ENCODE measurements around the gene SUB1.
"Not testable (repeated sequence)": the region's sequence is repeated elsewhere in the genome, so short reads cannot be mapped to it uniquely, and the experiment has no call there.

SUB1 gene

DNA sequence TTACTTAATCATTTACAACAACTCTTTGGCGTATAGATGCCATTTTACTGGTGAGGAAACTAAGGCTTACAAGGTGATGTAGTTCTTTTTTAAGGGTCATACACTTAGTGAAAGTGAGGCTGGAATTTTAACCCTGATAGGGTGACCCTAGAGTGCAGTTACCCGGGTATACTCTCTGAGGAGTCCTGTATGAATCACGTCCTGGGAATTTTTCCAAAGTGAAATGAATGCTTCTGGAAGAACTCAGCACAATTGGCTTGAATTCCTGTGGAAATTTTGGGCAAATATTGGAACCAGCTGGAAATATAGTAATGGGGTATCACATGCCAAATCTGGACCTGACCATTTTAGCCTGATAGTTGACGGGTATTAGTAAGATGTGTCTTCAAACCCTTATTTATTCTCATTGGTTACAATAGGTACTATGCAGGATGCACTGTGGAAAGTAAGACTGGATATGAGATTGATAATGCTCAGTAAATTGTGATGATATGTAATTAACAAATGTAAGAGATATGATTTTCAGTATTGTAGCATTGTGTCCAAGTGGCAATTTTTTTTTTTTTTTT, 14.8 kb downstream of the SUB1 start:
- peak; percentile 97 for DNase-seq (ENCODE audit: low read depth)

DNA sequence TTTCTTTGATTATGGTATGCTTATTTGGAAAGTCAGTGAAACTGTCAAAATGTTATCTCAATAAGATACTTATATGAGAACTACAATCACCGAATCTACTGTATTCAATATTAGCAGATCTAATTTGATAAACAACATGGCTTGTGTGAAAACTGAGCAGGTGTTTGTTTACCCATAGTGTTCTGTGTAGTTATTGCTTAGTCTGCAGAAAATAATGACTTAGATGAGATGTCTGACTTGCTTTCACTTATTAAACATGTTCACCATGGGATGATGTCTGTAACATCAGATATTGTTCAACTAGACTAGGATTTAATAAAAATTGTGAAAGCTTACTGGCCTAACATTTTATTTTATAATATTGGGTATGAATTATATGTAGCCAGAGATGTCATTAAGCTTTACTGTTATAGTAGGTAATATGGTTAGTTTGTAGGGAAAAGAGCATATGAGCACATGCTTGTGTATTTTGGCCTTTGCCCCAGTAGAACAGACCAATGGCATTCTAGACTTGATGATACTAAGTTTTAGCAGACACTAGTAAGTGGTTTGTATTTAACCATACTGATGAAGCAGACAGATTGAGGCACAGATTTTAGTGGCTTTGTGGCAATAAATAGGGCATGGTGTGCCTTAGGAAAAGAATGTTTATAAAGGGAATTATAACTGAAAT, 16.4 kb downstream of the SUB1 start:
- no peak for DNase-seq (ENCODE audit: low read depth)

DNA sequence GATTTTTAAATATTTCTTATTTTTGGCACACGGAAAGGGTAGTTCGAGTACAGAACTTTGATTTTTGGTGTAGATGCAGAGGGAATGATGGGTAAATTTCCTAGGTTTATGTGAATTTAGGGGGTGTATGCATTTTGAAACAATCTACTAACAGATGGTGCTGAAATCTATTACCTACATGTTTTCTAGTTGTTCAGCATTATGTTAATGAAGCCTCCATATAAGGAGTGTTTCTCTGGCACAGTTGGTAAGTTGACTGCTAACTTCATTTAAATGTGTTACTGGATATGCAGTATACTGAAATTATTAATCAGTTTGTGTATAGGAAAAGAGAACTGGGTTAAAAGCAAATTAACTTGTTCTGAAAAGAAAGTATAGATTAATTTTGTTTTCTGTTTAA, 17.5 kb downstream of the SUB1 start:
- DNase-seq (ENCODE audit: low read depth): no peak

DNA sequence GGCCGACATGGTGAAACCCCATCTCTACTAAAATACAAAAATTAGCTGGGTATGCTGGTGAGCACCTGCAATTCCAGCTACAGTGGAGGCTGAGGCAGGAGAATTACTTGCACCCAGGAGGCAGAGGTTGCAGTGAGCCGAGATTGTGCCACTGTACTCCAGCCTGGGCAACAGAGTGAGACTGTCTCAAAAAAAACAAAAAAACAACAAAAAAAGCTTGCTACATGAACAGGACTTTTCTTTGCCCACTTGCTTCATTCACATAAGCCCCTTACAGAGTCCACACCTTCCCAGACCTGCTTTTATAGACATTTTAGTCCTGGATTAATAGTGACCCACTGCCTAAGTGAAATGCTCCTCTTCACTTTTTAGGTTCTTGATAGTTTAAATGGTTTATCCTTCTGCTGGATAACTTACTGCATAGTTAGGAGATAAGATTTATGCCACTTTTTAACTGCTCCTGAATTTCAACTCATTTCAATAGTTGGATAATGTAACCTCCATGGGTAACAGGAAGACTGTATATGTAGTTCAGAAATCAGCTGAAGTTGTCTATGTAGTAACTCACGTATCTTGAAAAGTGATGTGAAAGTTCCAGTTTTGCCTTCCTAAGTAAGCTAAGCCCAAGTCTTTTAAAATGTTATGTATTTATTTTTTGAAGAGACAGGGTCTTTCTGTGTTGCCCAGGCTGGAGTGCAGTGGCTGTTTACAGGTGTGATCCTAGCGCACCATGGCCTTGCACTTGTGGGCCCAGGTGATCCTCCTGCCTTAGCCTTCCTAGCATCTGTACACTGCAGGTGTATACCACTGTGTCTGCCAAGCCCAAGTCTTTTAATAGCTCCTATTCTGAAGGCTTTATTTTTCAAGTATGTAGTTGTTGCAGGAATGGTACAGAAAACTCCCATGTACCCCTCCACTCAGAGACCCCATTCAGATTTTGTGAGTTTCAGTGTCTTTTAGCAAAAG, 19.7 kb downstream of the SUB1 start:
- DNase-seq (ENCODE audit: low read depth): no peak

GRCh38 chr5:32605766-32606152, 20.4 kb downstream of the SUB1 start:
- no peak for DNase-seq (ENCODE audit: low read depth)

DNA sequence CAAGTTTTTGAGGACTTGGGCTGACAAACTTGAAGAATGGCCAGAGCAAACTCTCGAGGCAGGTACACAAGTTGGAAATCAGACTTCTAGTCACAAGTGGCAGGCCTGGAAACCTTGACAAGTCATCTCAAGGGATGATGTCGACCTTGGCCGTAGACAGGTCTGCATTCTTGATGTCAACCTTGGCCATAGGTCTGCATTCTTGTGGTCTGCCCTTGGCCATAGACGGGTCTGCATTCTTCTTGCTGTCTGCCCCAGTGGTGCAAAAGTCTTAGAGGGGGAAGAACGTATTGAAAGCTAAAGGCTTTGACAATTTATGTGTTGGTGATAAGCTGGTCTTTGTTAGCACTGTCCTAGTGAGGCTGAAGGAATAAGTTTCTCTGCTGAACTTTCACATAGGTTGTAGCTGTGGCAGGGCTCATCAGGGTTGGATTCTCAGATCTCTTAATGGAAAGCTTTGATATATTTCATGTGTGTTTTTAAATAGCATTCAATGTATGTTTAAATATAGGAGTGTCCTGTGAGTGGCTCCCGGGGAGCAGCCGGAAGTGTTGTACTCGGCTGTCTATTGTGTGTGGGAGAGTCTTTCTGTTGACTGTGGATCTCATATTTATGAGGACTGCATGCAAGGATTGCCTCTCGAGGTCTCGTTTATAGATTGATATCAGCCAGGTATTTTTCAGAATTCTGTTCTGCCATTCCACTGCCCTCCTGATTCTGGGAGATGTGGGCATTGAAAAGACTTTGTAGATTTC, 27.0 kb downstream of the SUB1 start:
- DNase-seq (ENCODE audit: low read depth): no peak

GRCh38 chr5:32613050-32613672, 27.8 kb downstream of the SUB1 start:
- peak; percentile 58 for DNase-seq (ENCODE audit: low read depth)

DNA sequence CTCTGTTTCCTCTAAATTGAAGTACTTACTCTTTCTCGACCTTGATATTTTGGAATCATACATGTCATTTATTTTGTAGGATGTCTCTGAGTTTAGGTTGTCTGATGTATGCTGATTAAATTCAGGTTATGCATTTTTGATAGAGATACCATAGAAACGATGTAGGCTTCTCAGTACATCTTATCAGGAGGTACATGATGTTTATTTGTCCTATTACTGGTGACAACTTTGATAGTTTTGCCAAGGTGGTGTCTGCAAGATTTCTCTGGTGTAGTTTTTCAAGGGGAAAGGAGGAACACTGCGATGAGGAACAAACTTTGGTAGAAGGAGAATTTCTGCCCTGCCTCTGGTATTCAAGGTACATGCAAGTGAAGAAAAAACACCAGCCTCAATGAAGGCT, 29.9 kb downstream of the SUB1 start:
- DNase-seq (ENCODE audit: low read depth): no peak

DNA sequence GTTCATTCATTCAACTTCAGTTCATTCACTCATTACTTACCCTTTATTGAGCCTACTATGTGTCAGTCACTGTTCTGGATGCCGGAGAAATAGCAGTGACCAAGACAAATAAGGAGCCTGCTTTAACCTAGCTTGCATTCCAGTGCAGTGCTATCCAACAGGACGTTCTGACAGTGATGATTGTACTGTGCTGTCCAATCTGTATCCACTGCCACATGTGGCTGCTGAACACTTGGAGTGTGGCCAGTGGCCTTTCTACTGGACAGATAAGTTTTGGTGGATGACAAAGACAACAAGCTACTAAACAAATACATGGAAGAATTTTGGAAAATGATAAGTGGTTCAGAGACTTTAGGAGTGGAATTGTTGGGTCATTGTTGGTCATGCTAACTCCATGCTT, 33.6 kb downstream of the SUB1 start:
- DNase-seq (ENCODE audit: low read depth): no peak

DNA sequence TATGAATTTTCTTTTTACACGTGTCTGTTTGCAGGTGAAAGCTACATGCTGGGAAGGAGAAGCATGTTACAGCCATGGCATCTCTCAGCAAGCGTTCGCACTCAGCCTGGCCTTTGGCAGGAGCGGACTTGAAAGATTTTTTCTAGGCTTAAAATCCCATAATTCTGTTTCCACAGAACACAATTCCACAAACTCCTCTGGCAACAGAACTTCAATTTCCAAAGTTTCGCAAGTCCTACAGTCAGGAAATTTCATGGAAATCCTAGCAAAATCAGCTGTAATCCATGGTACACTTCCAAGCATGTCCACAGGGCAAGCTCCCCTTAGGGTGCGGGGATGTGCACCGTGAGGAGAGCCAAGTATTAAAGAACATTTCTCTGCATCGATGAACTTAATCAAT, 35.9 kb downstream of the SUB1 start:
- no peak for DNase-seq (ENCODE audit: low read depth)

- DNase-seq (ENCODE audit: low read depth): no peak
Observed at GRCh38 chr5:32625106-32625505, 39.7 kb downstream of the SUB1 start.

- DNase-seq (ENCODE audit: low read depth): no peak
Observed at GRCh38 chr5:32625547-32625946, 40.2 kb downstream of the SUB1 start.

DNA sequence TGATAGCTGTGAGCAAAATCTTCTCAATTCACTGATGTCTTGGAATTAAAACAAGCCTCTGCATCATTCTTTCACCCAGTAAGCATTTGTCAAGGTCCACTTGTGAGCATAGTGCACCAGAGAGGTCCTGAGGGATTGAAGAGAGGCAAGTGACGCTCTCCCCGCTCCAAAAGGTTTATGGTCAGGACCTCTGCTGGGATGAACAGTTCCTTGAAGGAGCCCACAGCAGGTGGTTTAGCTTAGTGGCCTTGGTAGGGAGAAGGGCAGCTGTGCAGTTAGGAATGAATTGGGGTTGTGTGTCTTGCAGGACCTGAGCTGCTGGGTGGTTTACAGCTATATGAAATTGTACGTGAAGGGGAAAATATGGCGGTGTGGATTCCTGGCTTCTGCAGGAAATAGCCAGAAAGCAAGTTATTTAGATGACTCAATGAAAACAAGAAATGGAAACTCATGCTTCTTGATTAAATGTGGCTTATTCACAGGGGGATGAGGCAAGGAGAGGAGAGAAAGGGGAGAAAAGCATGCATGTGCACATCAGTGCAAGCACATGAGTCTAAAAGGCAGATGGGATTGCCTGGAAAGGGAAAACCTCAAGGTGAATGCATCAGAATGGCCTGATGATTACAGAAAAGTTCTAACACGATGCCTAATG, 42.0 kb downstream of the SUB1 start:
- no peak for DNase-seq (ENCODE audit: low read depth)

- no peak for DNase-seq (ENCODE audit: low read depth)
Observed at GRCh38 chr5:32628049-32628844, 42.9 kb downstream of the SUB1 start.

- no peak for DNase-seq (ENCODE audit: low read depth)
Observed at GRCh38 chr5:32630867-32631491, 45.6 kb downstream of the SUB1 start.

DNA sequence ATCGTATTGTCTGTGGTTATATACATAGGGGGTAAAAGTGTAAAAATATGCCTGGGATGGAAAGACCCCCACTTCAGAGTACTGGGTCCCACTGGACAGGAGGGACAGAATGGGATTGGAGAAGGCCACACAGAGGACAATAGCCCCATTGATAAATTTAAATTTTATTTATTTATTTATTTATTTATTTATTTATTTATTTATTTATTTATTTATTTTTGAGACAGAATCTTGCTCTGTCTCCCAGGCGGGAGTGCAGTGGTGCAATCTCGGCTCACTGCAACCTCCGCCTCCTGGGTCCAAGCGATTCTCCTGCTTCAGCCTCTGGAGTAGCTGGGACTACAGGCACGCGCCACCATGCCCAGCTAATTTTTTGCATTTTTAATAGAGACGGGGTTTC, 47.7 kb downstream of the SUB1 start:
- not testable (repeated sequence) for DNase-seq (ENCODE audit: low read depth)

GRCh38 chr5:32638309-32638708, 53.0 kb downstream of the SUB1 start:
- no peak for DNase-seq (ENCODE audit: low read depth)

DNA sequence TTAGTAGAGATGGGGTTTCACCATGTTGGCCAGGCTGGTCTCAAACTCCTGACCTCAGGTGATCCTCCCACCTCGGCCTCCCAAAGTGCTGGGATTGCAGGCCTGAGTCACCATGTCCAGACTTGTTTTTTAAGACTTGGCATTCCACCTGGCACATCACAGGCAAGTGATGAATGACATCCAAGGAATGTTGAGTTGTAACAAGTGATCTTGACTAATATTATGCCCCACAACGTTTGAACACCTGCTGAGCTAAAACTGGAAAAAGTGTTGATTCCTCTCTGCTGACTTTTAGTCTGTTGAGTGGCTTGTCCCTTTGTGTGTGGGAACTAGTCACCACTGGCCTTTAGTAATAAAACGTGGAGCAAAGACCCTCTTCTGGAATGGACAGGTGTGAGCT, 54.6 kb downstream of the SUB1 start:
- no peak for DNase-seq (ENCODE audit: low read depth)

- peak; percentile 46 for DNase-seq (ENCODE audit: low read depth)
Observed at GRCh38 chr5:32642276-32643002, 57.1 kb downstream of the SUB1 start.
